ENCODE measurements around the gene GALNT14. TPM values are rescaled to one million over a fixed set of nuclear protein-coding genes. Genes with fewer than 3 reads are reported as not detected.
A peak's percentile ranks its signal among the peaks of the same experiment; 100 is the strongest.

GALNT14 gene
- total RNA-seq, 4 donors from 2014 or later = 0.15 to 0.62 (median 0.35) TPM; not detected in 1

DNA sequence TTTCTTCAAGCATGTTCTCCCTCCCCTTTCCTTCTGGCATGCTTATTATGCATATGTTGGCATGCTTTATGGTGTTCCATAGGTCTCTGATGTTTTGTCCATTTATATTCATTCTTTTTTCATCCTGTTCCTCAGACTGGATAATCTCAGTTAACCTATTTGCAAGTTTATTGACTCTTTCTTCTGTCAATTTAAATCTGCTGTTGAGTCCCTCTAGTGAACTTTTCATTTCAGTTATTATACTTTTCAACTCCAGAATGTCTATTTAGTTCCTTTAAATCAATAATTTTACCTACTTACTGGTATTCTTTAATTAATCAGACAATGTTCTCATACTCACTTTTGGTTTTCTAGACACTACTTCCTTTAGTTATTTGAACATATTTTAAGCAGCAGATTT lies 101.2 kb downstream of the GALNT14 start:
- H3K9me3 ChIP-seq = peaks cover 0 to 34% (median 0%) of the 10 kb centered on the region in 3 donors
- H3K27ac ChIP-seq = no peak overlapping the region
- H3K27me3 ChIP-seq = no peaks in the 10 kb centered on the region
- no peak overlapping the region for H3K4me3 ChIP-seq
- no peaks in the 10 kb centered on the region for H3K36me3 ChIP-seq
- no peak for ATAC-seq
- no peak for TF ChIP-seq EP300 (IDR thresholded peaks at IDR 0.05)
- TF ChIP-seq, protein P1, sequence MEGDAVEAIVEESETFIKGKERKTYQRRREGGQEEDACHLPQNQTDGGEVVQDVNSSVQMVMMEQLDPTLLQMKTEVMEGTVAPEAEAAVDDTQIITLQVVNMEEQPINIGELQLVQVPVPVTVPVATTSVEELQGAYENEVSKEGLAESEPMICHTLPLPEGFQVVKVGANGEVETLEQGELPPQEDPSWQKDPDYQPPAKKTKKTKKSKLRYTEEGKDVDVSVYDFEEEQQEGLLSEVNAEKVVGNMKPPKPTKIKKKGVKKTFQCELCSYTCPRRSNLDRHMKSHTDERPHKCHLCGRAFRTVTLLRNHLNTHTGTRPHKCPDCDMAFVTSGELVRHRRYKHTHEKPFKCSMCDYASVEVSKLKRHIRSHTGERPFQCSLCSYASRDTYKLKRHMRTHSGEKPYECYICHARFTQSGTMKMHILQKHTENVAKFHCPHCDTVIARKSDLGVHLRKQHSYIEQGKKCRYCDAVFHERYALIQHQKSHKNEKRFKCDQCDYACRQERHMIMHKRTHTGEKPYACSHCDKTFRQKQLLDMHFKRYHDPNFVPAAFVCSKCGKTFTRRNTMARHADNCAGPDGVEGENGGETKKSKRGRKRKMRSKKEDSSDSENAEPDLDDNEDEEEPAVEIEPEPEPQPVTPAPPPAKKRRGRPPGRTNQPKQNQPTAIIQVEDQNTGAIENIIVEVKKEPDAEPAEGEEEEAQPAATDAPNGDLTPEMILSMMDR (IDR thresholded peaks at IDR 0.05) = no peak
- TF ChIP-seq POLR2A (IDR thresholded peaks at IDR 0.05) = no peak
- no peak for TF ChIP-seq POLR2AphosphoS5 (IDR thresholded peaks at IDR 0.05)
- no peaks in the 10 kb centered on the region for H3K4me1 ChIP-seq

DNA sequence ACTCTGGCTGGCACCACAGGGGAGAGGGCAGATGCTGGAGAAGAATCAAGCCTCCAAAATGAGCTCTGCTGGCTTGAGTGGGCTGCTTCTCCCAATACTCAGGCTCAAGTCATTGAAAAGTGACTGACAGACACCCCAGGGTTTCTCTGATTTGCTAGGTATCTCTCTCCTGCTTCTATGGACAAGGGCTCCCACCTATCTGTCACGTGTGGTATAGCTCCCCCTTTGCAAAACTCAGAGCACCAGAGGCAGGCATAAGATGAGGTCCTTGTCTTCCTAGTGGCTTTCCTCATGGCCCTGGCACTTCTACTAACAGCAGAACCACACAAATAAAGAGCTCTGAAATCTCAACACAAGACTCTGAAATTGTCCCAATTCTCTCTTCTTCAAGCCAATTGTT lies 105.2 kb downstream of the GALNT14 start:
- no peak overlapping the region for H3K4me3 ChIP-seq
- H3K27me3 ChIP-seq = peaks cover 10% of the 10 kb centered on the region
- no peaks in the 10 kb centered on the region for H3K4me1 ChIP-seq
- TF ChIP-seq, protein P1 (IDR thresholded peaks at IDR 0.05) = no peak
- no peak for TF ChIP-seq POLR2AphosphoS5 (IDR thresholded peaks at IDR 0.05)
- TF ChIP-seq EP300 (IDR thresholded peaks at IDR 0.05) = no peak
- no peak for TF ChIP-seq POLR2A (IDR thresholded peaks at IDR 0.05)
- H3K27ac ChIP-seq = no peak overlapping the region
- H3K9me3 ChIP-seq = peaks cover 0 to 36% (median 0%) of the 10 kb centered on the region in 3 donors
- 0 to 20% methylated on average over 1 of the region's 1 CpG for WGBS, 2 donors (ENCODE audit: low coverage in 1 of 2)
- ATAC-seq = peak; percentile 13
- no peaks in the 10 kb centered on the region for H3K36me3 ChIP-seq

DNA sequence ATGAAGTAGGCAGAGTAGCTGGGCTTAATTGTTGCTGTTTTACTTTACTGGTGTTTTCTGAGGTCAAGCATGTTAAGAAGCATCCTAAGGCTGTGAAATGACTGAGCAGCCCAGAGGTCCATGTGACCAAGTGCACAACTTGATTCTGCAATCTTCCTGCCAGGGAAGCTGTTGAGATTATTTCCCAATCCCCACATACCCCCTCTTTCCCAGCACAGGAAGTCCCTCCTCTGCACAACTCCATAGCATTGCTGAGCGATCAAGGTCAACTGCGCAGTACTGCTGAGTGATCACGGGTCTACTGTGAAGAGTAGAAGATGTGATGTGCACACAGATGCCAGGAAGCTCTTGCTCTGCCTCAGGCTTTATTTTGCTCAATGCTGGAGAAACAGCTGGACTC lies 105.8 kb downstream of the GALNT14 start:
- no peak for TF ChIP-seq POLR2A (IDR thresholded peaks at IDR 0.05)
- TF ChIP-seq EP300 (IDR thresholded peaks at IDR 0.05) = no peak
- TF ChIP-seq, protein P1 (IDR thresholded peaks at IDR 0.05) = no peak
- TF ChIP-seq POLR2AphosphoS5 (IDR thresholded peaks at IDR 0.05) = no peak
- no peak overlapping the region for H3K27ac ChIP-seq
- WGBS, 2 donors (ENCODE audit: low coverage in 1 of 2) = 78% methylated on average over 3 of the region's 3 CpGs; no CpG with 5 or more reads in 1 of the 2 donors

DNA sequence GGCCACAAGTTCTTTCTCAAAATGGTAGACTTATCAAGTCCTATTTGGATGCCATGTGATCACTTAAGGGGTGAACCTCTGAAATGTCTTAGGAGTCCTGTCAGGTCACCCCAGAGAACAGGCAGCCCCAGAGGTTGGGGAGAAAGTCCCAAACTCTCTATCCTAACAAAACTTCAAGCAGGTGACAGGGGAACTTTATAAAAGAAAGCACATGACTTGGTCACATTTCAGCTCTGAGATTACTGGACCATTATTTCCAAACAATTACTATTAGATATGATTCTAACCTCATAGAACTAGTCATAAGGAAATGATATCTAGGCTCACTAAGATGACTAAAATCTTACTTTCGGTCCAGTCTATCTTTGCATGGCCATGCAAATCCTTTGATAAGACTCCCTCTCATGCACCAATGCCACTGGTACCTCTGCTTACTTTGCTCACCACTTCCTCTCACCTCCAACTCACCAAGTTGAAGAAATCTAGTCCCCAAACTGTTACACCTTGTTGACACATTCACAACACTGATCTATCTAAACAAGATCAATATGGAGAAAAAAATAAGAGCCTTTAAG lies 107.0 kb downstream of the GALNT14 start:
- TF ChIP-seq, protein P1 (IDR thresholded peaks at IDR 0.05) = no peak
- no peak for TF ChIP-seq POLR2AphosphoS5 (IDR thresholded peaks at IDR 0.05)
- TF ChIP-seq POLR2A (IDR thresholded peaks at IDR 0.05) = no peak
- no peak for TF ChIP-seq EP300 (IDR thresholded peaks at IDR 0.05)
- Histone ChIP-seq H3K4me3 (no peak overlapping the region), H3K36me3 (no peaks in the 10 kb centered on the region), H3K4me1 (no peaks in the 10 kb centered on the region), H3K9me3 (peaks cover 0 to 18% (median 0%) of the 10 kb centered on the region in 3 donors), H3K27ac (no peak overlapping the region), H3K27me3 (peaks cover 11% of the 10 kb centered on the region)
- ATAC-seq = no peak
- WGBS, 2 donors (ENCODE audit: low coverage in 1 of 2) = 71 to 88% methylated on average over 1 of the region's 1 CpG

More for the DNA sequence above, 105.8 kb downstream of the GALNT14 start:
- H3K4me3 ChIP-seq = no peak overlapping the region
- H3K27me3 ChIP-seq = peaks cover 11% of the 10 kb centered on the region
- ATAC-seq = no peak
- no peaks in the 10 kb centered on the region for H3K4me1 ChIP-seq
- H3K9me3 ChIP-seq = peaks cover 0 to 30% (median 0%) of the 10 kb centered on the region in 3 donors
- H3K36me3 ChIP-seq = no peaks in the 10 kb centered on the region

DNA sequence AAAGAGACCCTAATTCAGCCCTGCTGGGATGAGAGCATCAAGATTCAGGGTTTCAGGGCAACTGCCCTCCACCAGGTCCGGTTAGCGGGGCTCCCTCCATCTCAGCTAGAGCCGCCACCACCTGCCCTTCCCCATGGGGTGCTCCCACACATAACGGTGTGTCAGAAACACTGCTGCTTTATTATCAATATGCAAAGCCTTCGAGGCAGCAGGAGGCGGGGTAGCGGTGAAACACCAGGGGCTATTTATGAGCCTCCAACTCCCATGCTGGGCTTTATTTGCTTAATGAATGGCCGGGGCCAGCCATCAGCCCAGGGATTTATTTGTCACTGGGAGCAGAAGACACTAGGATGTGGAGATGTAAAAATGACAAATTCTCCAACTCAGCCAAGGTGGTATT lies 109.8 kb downstream of the GALNT14 start:
- Histone ChIP-seq H3K4me3 (no peak overlapping the region), H3K27ac (no peak overlapping the region), H3K4me1 (no peaks in the 10 kb centered on the region), H3K27me3 (peaks cover 11% of the 10 kb centered on the region), H3K36me3 (no peaks in the 10 kb centered on the region), H3K9me3 (peaks cover 0 to 9% (median 0%) of the 10 kb centered on the region in 3 donors)
- TF ChIP-seq POLR2A (IDR thresholded peaks at IDR 0.05) (no peak), EP300 (IDR thresholded peaks at IDR 0.05) (no peak), POLR2AphosphoS5 (IDR thresholded peaks at IDR 0.05) (no peak)
- TF ChIP-seq, protein P1 (IDR thresholded peaks at IDR 0.05) = no peak
- ATAC-seq = no peak
- 30% methylated on average over 7 of the region's 8 CpGs; no CpG with 5 or more reads in 1 of the 2 donors for WGBS, 2 donors (ENCODE audit: low coverage in 1 of 2)

Data from gastroesophageal sphincter (tissue), 4 donors.